ENCODE data around the gene C20orf96.

The C20orf96 gene

GRCh38 chr20:312067-312466 lies 21.5 kb upstream of the C20orf96 start:
- no peak for DNase-seq

DNA sequence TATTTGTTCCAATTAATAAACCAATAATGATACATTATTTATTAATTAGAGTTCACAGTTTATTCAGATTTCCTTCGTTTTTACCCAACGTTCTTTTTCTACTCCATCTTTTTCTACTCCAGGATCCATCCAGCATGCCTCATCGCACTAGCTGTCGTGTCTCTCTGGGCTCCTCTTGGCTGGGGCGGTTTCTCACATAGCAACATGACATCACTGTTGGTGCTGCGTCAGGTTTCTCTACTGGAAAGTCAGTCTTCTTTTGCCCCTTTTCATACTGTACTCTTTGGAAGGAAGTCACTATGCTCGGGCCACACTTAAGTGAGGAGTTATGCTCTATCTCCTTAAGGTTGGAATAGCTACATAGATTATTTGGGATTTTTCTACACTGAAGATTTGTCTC lies 21.1 kb upstream of the C20orf96 start:
- DNase-seq, result no peak

DNA sequence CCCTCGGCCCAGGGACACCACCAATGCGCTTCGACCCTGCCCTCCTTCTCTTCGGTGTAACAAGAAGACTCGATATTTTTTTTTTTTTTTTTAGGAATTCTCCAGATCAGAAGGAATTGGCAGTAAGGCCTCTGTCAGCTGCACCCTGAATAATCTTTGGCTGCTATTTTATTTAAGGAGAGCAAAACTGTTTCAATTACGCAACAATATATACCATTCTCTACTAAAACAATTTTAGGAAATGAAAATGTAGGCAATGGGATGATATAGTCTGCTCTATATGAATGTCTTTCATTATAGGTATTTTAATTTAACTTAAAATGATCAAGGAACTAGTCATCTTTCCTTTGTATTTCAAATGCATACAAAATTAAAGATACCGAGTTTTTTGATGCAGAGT lies 20.1 kb upstream of the C20orf96 start:
- no peak for DNase-seq

- DNase-seq, result peak; percentile 90
These were observed 19.5 kb upstream of the C20orf96 start for GRCh38 chr20:309841-310644.

DNA sequence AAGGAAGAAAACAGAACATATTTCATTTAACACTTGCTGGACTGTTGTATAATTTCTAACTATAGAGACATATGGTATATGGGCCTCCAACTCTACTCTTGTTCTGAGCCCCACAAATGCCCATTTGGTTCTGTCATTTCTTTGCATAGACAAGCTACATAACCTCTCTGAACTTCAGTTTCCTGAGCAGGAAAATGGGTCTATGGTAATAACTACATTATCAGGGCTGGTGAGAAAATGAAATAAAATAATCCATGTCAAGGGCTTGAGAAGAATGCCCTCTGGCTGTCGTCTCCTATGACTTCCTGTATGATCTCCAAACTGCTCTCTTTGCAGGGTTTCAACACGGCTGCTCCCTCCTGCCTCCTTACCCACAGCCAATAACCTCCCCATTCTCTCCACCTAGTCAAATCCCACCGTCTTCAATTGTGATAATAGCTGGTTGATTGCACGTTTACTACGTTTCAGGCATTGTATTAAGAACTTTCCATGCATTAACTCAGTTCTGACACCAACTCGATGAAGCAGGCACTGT lies 18.8 kb upstream of the C20orf96 start:
- no peak for DNase-seq

- no peak for DNase-seq
These were observed 18.0 kb upstream of the C20orf96 start for GRCh38 chr20:308427-309038.

DNA sequence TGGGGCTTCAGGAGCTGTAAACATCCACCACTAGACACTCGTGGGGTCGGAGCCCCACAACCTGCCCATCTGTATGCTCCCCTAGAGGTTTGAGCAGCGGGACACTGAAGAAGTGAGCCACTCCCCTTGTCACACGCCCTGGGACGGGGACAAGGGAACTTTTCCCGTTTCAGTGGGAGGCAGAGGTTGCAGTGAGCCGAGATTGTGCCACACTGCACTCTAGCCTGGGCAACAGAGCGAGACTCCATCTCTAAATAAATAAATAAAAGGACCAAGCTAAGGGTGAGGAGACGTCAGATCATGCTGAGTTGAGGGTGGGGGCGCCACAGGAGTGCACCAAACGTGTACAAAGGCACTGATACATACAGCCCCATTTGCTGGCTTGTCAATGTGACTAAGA lies 15.2 kb upstream of the C20orf96 start:
- no peak for DNase-seq

- no peak for DNase-seq
These were observed 11.6 kb upstream of the C20orf96 start for GRCh38 chr20:301886-302848.

DNA sequence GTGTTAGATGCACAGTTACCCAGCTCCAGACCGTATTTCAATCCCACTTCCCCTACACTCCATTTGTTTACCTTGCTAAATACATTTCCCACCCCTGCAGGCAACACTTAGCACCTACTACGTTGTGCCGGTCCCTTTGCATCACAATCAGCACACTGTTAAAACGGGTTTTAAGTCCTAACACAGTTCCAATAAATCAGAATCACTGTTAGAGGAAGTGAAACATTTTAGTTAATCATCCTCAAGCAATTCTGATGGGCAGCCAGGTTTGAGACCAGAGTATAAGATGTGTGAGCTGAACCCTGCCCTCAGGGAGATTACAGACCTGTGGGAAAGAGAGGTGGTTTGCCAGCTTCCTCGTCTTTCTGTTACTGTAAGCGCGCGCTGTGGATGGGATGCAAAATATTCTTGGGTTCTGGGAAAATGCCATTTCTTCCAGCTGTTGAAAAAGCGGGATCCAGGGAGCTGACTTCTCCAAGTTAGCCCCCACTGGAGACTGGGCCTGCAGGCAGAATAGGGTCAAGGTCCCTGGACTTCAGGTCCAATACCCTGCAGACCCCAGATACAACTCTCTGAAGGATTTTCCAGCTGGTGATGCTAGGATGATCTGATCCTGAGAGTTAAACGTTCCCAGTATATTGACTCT lies 9.9 kb upstream of the C20orf96 start:
- DNase-seq, result no peak

- DNase-seq, result no peak
These were observed 8.3 kb upstream of the C20orf96 start for GRCh38 chr20:298776-299391.

GRCh38 chr20:297925-298775 lies 7.6 kb upstream of the C20orf96 start:
- DNase-seq, result peak; percentile 39

DNA sequence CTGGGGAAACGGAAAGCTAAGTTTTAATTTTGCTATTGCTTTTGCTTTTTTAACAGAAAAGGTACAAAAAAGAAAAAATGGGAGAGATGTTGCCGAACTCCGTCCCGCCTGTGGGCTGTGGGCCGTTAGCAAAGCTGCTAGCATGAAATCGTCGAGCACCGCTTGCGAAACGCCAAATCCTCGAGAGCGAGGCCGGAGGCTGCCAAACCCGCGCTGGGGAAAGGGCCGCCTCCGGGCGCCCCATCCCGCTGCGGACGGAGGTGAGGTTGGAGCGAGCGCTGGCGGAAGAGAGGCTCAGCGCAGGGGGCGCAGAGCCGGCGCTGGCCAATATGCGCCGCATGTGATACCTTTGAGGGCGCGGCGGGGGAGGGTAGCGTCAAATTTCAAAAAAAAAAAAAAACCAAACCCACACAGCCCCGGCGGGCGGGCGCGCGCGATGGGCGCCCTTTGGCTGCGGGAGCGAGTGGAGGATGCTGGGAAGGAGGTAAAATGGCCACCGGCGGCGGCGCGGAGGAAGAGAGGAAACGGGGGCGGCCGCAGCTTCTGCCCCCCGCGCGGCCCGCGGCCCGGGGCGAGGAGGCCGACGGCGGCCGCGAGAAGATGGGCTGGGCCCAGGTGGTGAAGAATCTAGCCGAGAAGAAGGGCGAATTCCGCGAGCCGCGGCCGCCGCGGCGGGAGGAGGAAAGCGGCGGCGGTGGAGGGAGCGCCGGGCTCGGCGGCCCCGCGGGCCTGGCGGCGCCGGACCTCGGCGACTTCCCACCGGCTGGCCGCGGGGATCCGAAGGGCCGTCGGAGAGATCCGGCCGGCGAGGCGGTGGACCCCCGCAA lies 6.8 kb upstream of the C20orf96 start, which contains the start of gene ZCCHC3:
Gene ZCCHC3 (plus strand): TSS at position 473 of the 827 bp plus-strand sequence. CDS start 17 bp downstream, at position 490.
- DNase-seq, result peak; percentile 60

DNA sequence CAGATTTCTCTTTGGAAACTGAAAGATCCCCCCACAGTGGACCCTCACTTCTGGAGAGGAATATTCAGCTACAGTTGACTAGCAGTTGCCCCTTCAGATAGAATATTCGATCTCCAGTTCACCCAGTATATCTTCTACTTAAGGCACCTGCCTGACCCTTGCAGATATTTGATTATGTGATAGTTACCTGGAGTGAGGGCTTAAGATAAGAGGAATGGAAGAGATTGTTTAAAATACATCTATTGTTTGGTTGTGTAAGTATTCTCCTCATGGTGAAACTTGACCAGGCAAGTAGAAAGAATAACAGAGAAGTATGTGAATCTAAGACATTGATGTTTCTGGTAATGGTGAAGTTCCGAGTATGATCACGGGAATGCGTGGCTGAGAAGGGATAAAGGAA lies 5.3 kb upstream of the C20orf96 start:
- no peak for DNase-seq

DNA sequence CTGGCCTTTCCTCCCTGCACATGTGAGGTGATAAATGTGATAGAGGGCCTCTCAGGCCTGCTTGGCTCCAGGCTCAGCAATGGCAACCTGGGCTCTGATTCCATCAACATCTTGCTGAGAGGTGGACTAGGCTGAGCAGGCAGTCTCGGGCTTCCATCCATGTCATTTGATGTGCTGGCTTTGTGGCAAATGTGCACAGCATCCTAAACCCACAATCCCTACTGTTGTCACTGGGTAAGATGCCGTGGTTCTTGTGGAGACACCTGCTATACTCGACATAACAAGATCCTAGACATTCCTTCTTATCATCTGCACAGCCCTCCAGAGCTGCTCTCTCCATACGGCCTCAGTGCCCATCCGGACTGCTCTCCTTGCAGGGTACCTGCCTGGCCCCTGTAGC lies 4.1 kb upstream of the C20orf96 start:
- no peak for DNase-seq

- DNase-seq, result no peak
These were observed 862 bp downstream of the C20orf96 start for GRCh38 chr20:289693-290083.

- DNase-seq, result peak; percentile 68
These were observed 1.4 kb downstream of the C20orf96 start for GRCh38 chr20:288956-289692.

DNA sequence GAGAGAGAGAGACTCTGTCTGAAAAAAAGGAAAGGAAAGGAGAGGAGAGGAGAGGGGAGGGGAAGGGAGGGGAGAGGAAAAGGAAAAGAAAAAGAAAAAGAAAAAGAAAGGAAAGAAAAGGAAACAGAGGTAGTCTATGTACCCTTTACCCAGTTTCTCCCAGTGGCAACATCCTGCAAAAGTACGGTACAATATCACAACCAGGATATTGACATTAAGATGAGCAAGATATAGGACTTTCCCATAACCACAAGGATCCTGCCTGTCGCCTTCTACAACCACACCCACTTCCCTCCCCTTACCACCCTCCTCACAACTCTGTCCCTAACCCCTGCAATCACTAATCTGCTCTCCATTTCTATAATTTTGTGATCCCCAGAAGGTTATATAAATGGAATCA lies 4.0 kb downstream of the C20orf96 start:
- no peak for DNase-seq

GRCh38 chr20:284172-284571 lies 6.4 kb downstream of the C20orf96 start:
- no peak for DNase-seq

Measured in NCI-H2029 treated with DMSO at 0.1 percent for 48 hours (cell line).